Lower leg skin (tissue), 4 donors: Measurements from ENCODE around the gene RSPH1. TPM values are rescaled to one million over a fixed set of nuclear protein-coding genes. Genes with fewer than 3 reads are reported as not detected.

Experiments
- DNase-seq, 2 donors: peaks; one replicate each; pipeline ENCODE4 v3.0.0-alpha.2; 2019; ENCODE audit warnings: low spot score in 2 of 2
- H3K4me3 ChIP-seq: fragments of 200-600 bp; sonication (generic); 2 replicates; pipeline ENCODE4 v1.5.1; 2017; ENCODE audit warnings: mild to moderate bottlenecking, low read depth; ENCODE audit not compliant: poor library complexity, severe bottlenecking
- CTCF ChIP-seq, 3 donors: fragments of 450-650 bp; IDR thresholded peaks; one replicate each; pipeline ENCODE4 v1.5.1; 2016; ENCODE audit warnings: antibody characterized with exemption in 3 of 3, mild to moderate bottlenecking in 3 of 3, moderate library complexity in 2 of 3
- POLR2A ChIP-seq, 2 donors: fragments of 450-650 bp; IDR thresholded peaks; one replicate each; pipeline ENCODE4 v1.6.1; 2016 to 2017; ENCODE audit warnings: antibody characterized with exemption in 2 of 2, mild to moderate bottlenecking in 1 of 2, moderate library complexity in 1 of 2
- whole genome bisulfite sequencing, 2 donors: methylation state at CpG; one replicate each; pipeline ENCODE4 v1.1.5; 2018; 5-methylcytosine and 5-hydroxymethylcytosine counted together
- intact Hi-C: fragments of 100-400 bp; cut with DNase I; formaldehyde crosslinking; loops from one replicate; pipeline ENCODE4 v1.15.0; 2023; ENCODE audit warnings: low total_unique reads
- total RNA-seq, 4 donors: library from RNA; depleted of rRNA; stranded (reverse); fragments of >200 nt; gene quantifications; one replicate each; pipeline ENCODE4 v1.1.0, GENCODE V29; 2016

Gene RSPH1
- total RNA-seq, 4 donors from 2014 or later = 0.34 to 3.7 (median 2.1) TPM

- 57 to 66% methylated on average over 4 of the region's 4 CpGs for WGBS, 2 donors
- no peak overlapping the region for H3K4me3 ChIP-seq
- TF ChIP-seq POLR2A (IDR thresholded peaks at IDR 0.05) = no peak
- TF ChIP-seq CTCF (IDR thresholded peaks at IDR 0.05) = no peak
- intact Hi-C loops = no loop called here
- DNase-seq = no peak
Observed at GRCh38 chr21:42425591-42425990, 70.4 kb downstream of the RSPH1 start.

DNA sequence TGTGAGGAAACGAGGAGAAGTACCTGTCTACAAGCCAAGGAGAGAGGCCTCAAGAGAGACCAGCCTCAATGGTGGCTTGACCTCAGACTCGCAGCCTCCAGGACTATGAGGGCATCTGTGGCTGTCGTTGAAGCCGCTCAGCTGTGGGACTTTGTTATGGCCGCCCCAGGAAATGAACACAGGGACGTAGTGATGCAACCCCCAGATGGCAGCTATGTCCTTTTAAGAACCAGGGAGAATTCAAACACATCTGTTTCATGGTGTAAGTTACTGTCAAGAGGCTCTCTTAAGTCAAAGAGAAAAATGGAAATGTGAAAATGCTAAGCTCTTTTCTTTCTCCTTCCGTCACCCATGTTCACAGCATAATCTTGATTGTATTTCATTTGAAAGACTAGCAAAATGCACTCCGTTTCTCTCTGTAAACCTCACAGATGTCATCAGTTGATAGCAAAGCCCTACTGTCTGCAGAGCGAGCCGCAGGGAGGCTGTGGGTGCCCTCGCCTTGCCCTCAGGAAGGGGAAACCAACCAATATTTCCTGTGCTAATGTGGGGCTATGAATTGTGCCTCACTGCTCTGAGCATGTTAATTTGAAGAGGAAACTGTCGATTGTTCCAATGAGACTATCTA lies 71.0 kb downstream of the RSPH1 start:
- H3K4me3 ChIP-seq = no peak overlapping the region
- peak in 1 of 2 donors; percentile 68 for DNase-seq
- intact Hi-C loops = no loop called here
- TF ChIP-seq CTCF (IDR thresholded peaks at IDR 0.05) (no peak), POLR2A (IDR thresholded peaks at IDR 0.05) (no peak)
- 56 to 61% methylated on average over 12 of the region's 12 CpGs for WGBS, 2 donors

DNA sequence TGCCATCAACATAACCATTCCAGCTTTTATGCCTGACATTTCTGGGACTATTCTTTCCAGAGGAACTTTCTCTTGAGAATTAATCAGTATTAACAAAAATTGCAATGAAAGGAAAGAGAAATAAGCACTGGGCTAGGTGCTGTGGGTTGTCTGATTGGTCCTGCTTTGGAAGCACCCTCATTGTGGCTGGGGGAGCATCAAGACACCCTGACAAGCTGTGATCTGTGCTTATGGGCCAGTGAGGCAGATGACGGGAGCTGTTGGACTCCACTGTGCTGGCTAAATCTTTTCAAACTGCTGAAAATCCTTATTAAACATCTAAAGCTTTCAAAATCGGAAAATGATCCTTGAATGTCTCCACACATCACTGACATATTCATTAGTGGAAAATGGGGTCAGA lies 72.3 kb downstream of the RSPH1 start:
- no peak for DNase-seq
- no peak for TF ChIP-seq POLR2A (IDR thresholded peaks at IDR 0.05)
- no peak for TF ChIP-seq CTCF (IDR thresholded peaks at IDR 0.05)
- H3K4me3 ChIP-seq = no peak overlapping the region
- intact Hi-C loops = no loop called here
- WGBS, 2 donors = 72 to 75% methylated on average over 2 of the region's 2 CpGs

DNA sequence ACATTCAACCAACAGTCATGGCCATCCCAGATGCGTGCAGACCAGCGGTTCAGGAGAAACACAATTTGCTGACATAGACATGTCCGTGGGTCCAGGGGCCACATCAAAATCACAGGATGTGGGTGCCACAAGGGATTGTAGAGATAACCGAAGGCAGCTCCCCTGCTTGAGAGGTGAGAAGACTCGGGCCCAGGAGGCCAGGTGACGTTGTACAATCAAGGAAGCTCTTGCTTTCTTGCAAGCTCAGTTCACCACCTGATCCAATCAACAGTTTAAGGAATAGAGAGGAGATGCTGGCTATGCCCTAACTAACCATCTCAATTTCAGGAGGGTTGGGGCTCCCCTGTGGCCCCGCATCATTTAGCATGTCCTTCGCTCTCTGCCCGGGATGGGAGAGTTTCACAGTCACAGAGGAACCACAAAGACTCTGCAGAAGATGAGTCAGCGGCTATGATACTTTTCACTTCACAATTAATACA lies 72.8 kb downstream of the RSPH1 start:
- intact Hi-C loops = no loop called here
- WGBS, 2 donors = 79% methylated on average over 10 of the region's 10 CpGs

More for the DNA sequence above, 72.8 kb downstream of the RSPH1 start:
- DNase-seq = peak in 1 of 2 donors; percentile 56
- no peak overlapping the region for H3K4me3 ChIP-seq
- TF ChIP-seq CTCF (IDR thresholded peaks at IDR 0.05) = no peak

Other genes with a start within 250 kb of the RSPH1 start
- 10 to 100 TPM in 1 of 4 donors, 1 to 10 TPM in 3; 3.6 to 16.8 (median 8.7) TPM for gene TFF3, start 180.8 kb downstream of the RSPH1 start, total RNA-seq
- not detected for gene TFF2, start 145.2 kb downstream of the RSPH1 start, total RNA-seq
- gene TFF1, start 129.7 kb downstream of the RSPH1 start, total RNA-seq = not detected
- under 1 TPM; 0.19 to 0.78 (median 0.36) TPM for gene TMPRSS3, start 100.2 kb downstream of the RSPH1 start, total RNA-seq
- under 1 TPM in 1 of 4 donors, not detected in 3; 0.23 TPM for gene UBASH3A, start 92.3 kb downstream of the RSPH1 start, total RNA-seq
- gene SLC37A1, start 17.6 kb upstream of the RSPH1 start, total RNA-seq = 10 to 100 TPM in 3 of 4 donors, 1 to 10 TPM in 1; 7.4 to 19.2 (median 16.9) TPM
- 10 to 100 TPM in 2 of 4 donors, 1 to 10 TPM in 2; 2.1 to 16.3 (median 9.0) TPM for gene PDE9A, start 157.4 kb upstream of the RSPH1 start, total RNA-seq